GM19025 (cell line): ENCODE results near the gene TMEM255A.

Experiments used
- ATAC-seq: cut with Tn5 transposase; IDR thresholded peaks from one replicate; pipeline ENCODE4 v1.9.1; 2021; ENCODE audit warnings: mild to moderate bottlenecking, low read depth, moderate library complexity; ENCODE audit not compliant: unreplicated experiment

The TMEM255A gene

DNA sequence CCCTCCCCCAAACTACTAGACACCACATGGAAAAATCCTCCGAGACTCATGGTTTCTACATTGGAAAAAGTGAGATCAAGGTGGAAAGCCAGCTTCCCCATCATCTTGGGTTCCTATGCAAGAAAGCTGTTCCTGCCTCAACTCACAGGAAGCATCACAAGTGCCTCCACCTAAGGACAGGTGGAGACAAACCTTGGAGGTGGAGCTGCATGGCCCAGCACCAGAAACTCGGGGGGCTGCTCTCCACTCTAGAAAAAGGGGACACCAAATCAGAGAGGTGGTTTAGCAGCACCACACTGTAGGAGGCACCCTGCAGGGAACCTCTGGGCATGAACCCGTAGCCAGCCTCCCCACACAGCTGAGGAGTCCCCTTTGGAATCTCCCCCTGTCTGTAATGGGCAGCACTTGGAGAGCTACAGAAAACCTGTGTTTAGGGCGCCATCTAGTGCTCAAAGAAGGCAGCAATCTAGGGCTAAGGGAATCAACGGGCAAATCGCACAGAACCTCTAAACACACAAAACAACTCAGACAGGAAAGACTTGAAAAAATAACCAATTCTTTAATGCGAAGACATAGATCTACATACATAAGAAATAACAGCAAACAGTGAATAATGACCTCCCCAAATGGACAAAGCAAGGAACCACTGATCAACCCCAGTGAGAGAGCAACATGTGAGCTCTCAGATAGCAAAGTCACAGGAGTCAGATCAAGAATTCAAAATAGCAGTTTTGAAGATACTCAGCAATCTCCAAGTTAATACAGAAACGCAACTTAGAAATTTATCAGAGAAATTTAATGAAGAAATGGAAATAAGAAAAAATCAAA is 97.6 kb downstream of the TMEM255A start:
- no peak for ATAC-seq
